CD14-positive monocyte (primary cell): ENCODE data around the gene SLC27A5. TPM values are rescaled to one million over a fixed set of nuclear protein-coding genes. Genes with fewer than 3 reads are reported as not detected.
A peak's percentile ranks its signal among the peaks of the same experiment; 100 is the strongest.

Experiments
- DNase-seq, 3 donors: peaks; one replicate each; pipeline ENCODE4 v3.0.0-alpha.2; 2011 to 2022
- H2AFZ ChIP-seq: 2 replicates; pipeline ENCODE4 v1.6.0; 2012; ENCODE audit warnings: mild to moderate bottlenecking, low read depth, low read length, inconsistent platforms; ENCODE audit not compliant: insufficient read depth, poor library complexity, severe bottlenecking
- H3K27ac ChIP-seq, 2 donors: 1 replicate in 1 of 2; 2 replicates in 1 of 2; pipeline ENCODE4 v1.5.1; 2012 to 2013; ENCODE audit warnings: low read length in 2 of 2, control low read depth in 1 of 2, inconsistent platforms in 1 of 2, low read depth in 1 of 2, mild to moderate bottlenecking in 1 of 2
- H3K27me3 ChIP-seq, 2 donors: one replicate each; pipeline versions ENCODE4 v1.6.0 to v1.6.1; 2011 to 2013; ENCODE audit warnings: low read length in 2 of 2; ENCODE audit not compliant: control insufficient read depth in 2 of 2, insufficient read depth in 2 of 2
- H3K36me3 ChIP-seq, 2 donors: replicated peaks in 1 of 2; 1 replicate in 1 of 2; 2 replicates in 1 of 2; pipeline versions ENCODE4 v1.5.1 to v1.6.1; 2012 to 2013; ENCODE audit warnings: low read length in 2 of 2, control low read depth in 1 of 2, inconsistent platforms in 1 of 2, mild to moderate bottlenecking in 1 of 2; ENCODE audit not compliant: insufficient read depth in 2 of 2, control insufficient read depth in 1 of 2
- H3K4me1 ChIP-seq, 2 donors: 1 replicate in 1 of 2; 2 replicates in 1 of 2; pipeline versions ENCODE4 v1.5.1 to v1.6.1; 2012 to 2013; ENCODE audit warnings: low read length in 2 of 2, control low read depth in 1 of 2, inconsistent platforms in 1 of 2, mild to moderate bottlenecking in 1 of 2, moderate library complexity in 1 of 2; ENCODE audit not compliant: insufficient read depth in 2 of 2, control insufficient read depth in 1 of 2
- H3K4me2 ChIP-seq: replicated peaks from 2 replicates; pipeline ENCODE3; 2012; ENCODE audit warnings: low read length, moderate library complexity, mild to moderate bottlenecking; ENCODE audit not compliant: poor library complexity, severe bottlenecking; ENCODE audit errors: extremely low read depth
- H3K4me3 ChIP-seq, 3 experiments: fragments of 200-600 bp in 1 of 3; sonication (generic) in 1 of 3; replicated peaks in 1 of 3; 1 replicate in 2 of 3; 2 replicates in 1 of 3; pipeline ENCODE4 v1.5.1; 2011 to 2013; ENCODE audit warnings: low read length in 3 of 3, mild to moderate bottlenecking in 3 of 3, control low read depth in 2 of 3, low read depth in 2 of 3, inconsistent platforms in 1 of 3, moderate library complexity in 1 of 3
- H3K79me2 ChIP-seq: 2 replicates; pipeline ENCODE4 v1.6.0; 2012; ENCODE audit warnings: mild to moderate bottlenecking, control low read depth, inconsistent platforms, low read length, moderate library complexity; ENCODE audit not compliant: insufficient read depth
- H3K9ac ChIP-seq: 2 replicates; pipeline ENCODE4 v1.6.0; 2017; ENCODE audit warnings: low read length, mild to moderate bottlenecking; ENCODE audit not compliant: insufficient read depth, poor library complexity, severe bottlenecking
- H3K9me3 ChIP-seq, 2 donors: replicated peaks in 1 of 2; 1 replicate in 1 of 2; 2 replicates in 1 of 2; pipeline versions ENCODE4 v1.5.1 to v1.6.1; 2012 to 2013; ENCODE audit warnings: low read length in 2 of 2, control low read depth in 1 of 2; ENCODE audit not compliant: control insufficient read depth in 1 of 2, insufficient read depth in 1 of 2
- H4K20me1 ChIP-seq: 2 replicates; pipeline ENCODE4 v1.6.0; 2012; ENCODE audit warnings: mild to moderate bottlenecking, low read length, control low read depth, moderate library complexity; ENCODE audit not compliant: insufficient read depth
- H3K27ac Mint-ChIP-seq, 7 donors: one replicate each; pipeline ENCODE4 v1.8.0; 2020; ENCODE audit warnings: mild to moderate bottlenecking in 7 of 7, mixed read lengths in 7 of 7, moderate library complexity in 6 of 7, inconsistent platforms in 2 of 7
- H3K27me3 Mint-ChIP-seq, 3 donors: one replicate each; pipeline ENCODE4 v1.8.0; 2021 to 2022; ENCODE audit warnings: low read depth in 3 of 3, mild to moderate bottlenecking in 3 of 3, mixed read lengths in 3 of 3, moderate library complexity in 3 of 3, inconsistent platforms in 1 of 3
- H3K36me3 Mint-ChIP-seq, 2 donors: one replicate each; pipeline ENCODE4 v1.8.0; 2020; ENCODE audit warnings: mixed read lengths in 2 of 2, inconsistent platforms in 1 of 2, mild to moderate bottlenecking in 1 of 2
- H3K4me1 Mint-ChIP-seq: one replicate; pipeline ENCODE4 v1.8.0; 2020; ENCODE audit warnings: mild to moderate bottlenecking, mixed read lengths
- H3K4me3 Mint-ChIP-seq, 2 donors: one replicate each; pipeline ENCODE4 v1.8.0; 2020; ENCODE audit warnings: mild to moderate bottlenecking in 2 of 2, mixed read lengths in 2 of 2, moderate library complexity in 1 of 2
- H3K9me3 Mint-ChIP-seq, 7 donors: one replicate each; pipeline ENCODE4 v1.8.0; 2020 to 2022; ENCODE audit warnings: mixed read lengths in 7 of 7, mild to moderate bottlenecking in 6 of 7, moderate library complexity in 6 of 7, inconsistent platforms in 2 of 7
- CTCF ChIP-seq: fragments of 200-600 bp; IDR thresholded peaks from one replicate; pipeline ENCODE4 v1.8.0; 2022; ENCODE audit warnings: antibody characterized with exemption, mild to moderate bottlenecking
- WGBS: methylation state at CpG from one replicate; pipeline ENCODE4 v1.1.5; 2013; ENCODE audit warnings: missing lambda C conversion rate; ENCODE audit not compliant: insufficient coverage; 5-methylcytosine and 5-hydroxymethylcytosine counted together
- intact Hi-C, 2 donors: fragments of 100-400 bp; cut with micrococcal nuclease; formaldehyde crosslinking; loops; one replicate each; pipeline versions ENCODE4 v1.15.0 to v1.15.1; 2023
- polyA plus RNA-seq, 3 donors: library from polyadenylated mRNA; depleted of rRNA in 1 of 3; unstranded in 2 of 3; stranded (reverse) in 1 of 3; fragments of 300-500 nt in 2 of 3; fragments of >200 nt in 1 of 3; fragmentation: Illumina TruSeq in 2 of 3; gene quantifications; 1 replicate in 2 of 3; 2 replicates in 1 of 3; pipeline ENCODE4 v1.2.3, GENCODE V29; 2012 to 2021

SLC27A5 gene
- polyA plus RNA-seq, 3 donors, result 1.5 to 2.9 (median 2.8) TPM

GRCh38 chr19:58516246-58516836, 4.5 kb upstream of the SLC27A5 start:
- Histone ChIP-seq H3K27me3 (no peaks in the 10 kb centered on the region), H2AFZ (no peak overlapping the region), H3K79me2 (peaks cover 44% of the 10 kb centered on the region), H3K36me3 (peaks cover 17 to 20% of the 10 kb centered on the region in 2 donors), H3K4me3 (no peak overlapping the region), H3K27ac (no peak overlapping the region), H3K9me3 (no peaks in the 10 kb centered on the region), H3K4me1 (peaks cover 35 to 42% of the 10 kb centered on the region in 2 donors), H3K4me2 (no peak overlapping the region), H3K9ac (no peak overlapping the region), H4K20me1 (peaks cover 40% of the 10 kb centered on the region)
- Mint-ChIP-seq H3K36me3 (peaks cover 19 to 26% of the 10 kb centered on the region in 2 donors), H3K4me3 (no peak overlapping the region), H3K27ac (no peak overlapping the region), H3K9me3 (peaks cover 0 to 3% (median 0%) of the 10 kb centered on the region in 7 donors), H3K27me3 (peaks cover 0 to 3% (median 0%) of the 10 kb centered on the region in 3 donors), H3K4me1 (peaks cover 41% of the 10 kb centered on the region)
- no peak for DNase-seq
- TF ChIP-seq CTCF, result no peak
- intact Hi-C loops, result no loop called here
- WGBS, result 98% methylated on average over 23 of the region's 25 CpGs

GRCh38 chr19:58515259-58515658, 3.5 kb upstream of the SLC27A5 start:
- H3K4me1 ChIP-seq, result peaks cover 28 to 38% of the 10 kb centered on the region in 2 donors
- intact Hi-C loops, result no loop called here
- H4K20me1 ChIP-seq, result peaks cover 40% of the 10 kb centered on the region
- no peak overlapping the region for H2AFZ ChIP-seq
- TF ChIP-seq CTCF, result no peak
- H3K4me2 ChIP-seq, result no peak overlapping the region
- no peak for DNase-seq
- H3K27me3 Mint-ChIP-seq, result peaks cover 0 to 2% (median 0%) of the 10 kb centered on the region in 3 donors
- no peak overlapping the region for H3K9ac ChIP-seq
- no peaks in the 10 kb centered on the region for H3K9me3 Mint-ChIP-seq
- H3K79me2 ChIP-seq, result peaks cover 44% of the 10 kb centered on the region
- H3K9me3 ChIP-seq, result no peaks in the 10 kb centered on the region
- no peaks in the 10 kb centered on the region for H3K27me3 ChIP-seq
- no peak overlapping the region for H3K4me3 ChIP-seq
- no peak overlapping the region for H3K4me3 Mint-ChIP-seq
- H3K4me1 Mint-ChIP-seq, result peaks cover 37% of the 10 kb centered on the region
- peak overlapping the region in 3 of 7 donors; percentile 1 to 62 (median 4) for H3K27ac Mint-ChIP-seq
- 83% methylated on average over 1 of the region's 2 CpGs for WGBS
- H3K27ac ChIP-seq, result no peak overlapping the region
- peaks cover 17 to 20% of the 10 kb centered on the region in 2 donors for H3K36me3 ChIP-seq
- peaks cover 19 to 30% of the 10 kb centered on the region in 2 donors for H3K36me3 Mint-ChIP-seq
